Upper lobe of left lung (tissue), 4 donors: ENCODE measurements around the gene SPATA13.

Source experiments
- CTCF ChIP-seq, 6 experiments: fragments of 450-650 bp in 4 of 6; fragments of 200-600 bp in 2 of 6; sonication (generic) in 2 of 6; IDR thresholded peaks; one replicate each; pipeline ENCODE4 v1.5.1; 2016 to 2019; ENCODE audit warnings: antibody characterized with exemption in 6 of 6
- POLR2AphosphoS5 ChIP-seq, 2 donors: sonication (generic); formaldehyde crosslinking; IDR thresholded peaks; one replicate each; pipeline ENCODE4 v1.5.1; 2017; ENCODE audit warnings: antibody characterized with exemption in 2 of 2

GRCh38 chr13:24203273-24203672, 42.8 kb downstream of the SPATA13 start:
- TF ChIP-seq CTCF (IDR thresholded peaks at IDR 0.05) (no peak), POLR2AphosphoS5 (IDR thresholded peaks at IDR 0.05) (no peak)
